Measurements from ENCODE around the gene SPINT2. TPM values are rescaled to one million over a fixed set of nuclear protein-coding genes. Genes with fewer than 3 reads are reported as not detected.

SPINT2 gene
- total RNA-seq, 4 donors from 2014 or later: 396 to 1,376 (median 946) TPM

GRCh38 chr19:38316477-38317067 is 52.2 kb downstream of the SPINT2 start:
- WGBS, 2 donors (ENCODE audit: low coverage in 1 of 2): 30 to 33% methylated on average over 4 to 8 of the region's 8 CpGs
- Histone ChIP-seq H3K4me1 (peaks cover 16 to 47% (median 31%) of the 10 kb centered on the region in 4 donors), H3K27me3 (no peaks in the 10 kb centered on the region), H3K27ac (peak overlapping the region; percentile 80 to 91 (median 86)), H3K4me3 (peak overlapping the region in 3 of 4 donors; percentile 23 to 61 (median 57)), H3K9me3 (no peaks in the 10 kb centered on the region), H3K36me3 (no peaks in the 10 kb centered on the region)
- in situ Hi-C loops (cut with MboI; ENCODE audit: low pct_ligation_motif_present in 1 of 4, low pct_unique_long_range_greater_than_20kb in 1 of 4, low sequenced_read_pairs in 3 of 4): no loop called here
- TF ChIP-seq POLR2A (IDR thresholded peaks at IDR 0.05): no peak
- no peak for TF ChIP-seq EP300 (IDR thresholded peaks at IDR 0.05; ENCODE audit: low read depth)
- no peak for TF ChIP-seq CTCF (IDR thresholded peaks at IDR 0.05)
- no peak for TF ChIP-seq POLR2AphosphoS5 (IDR thresholded peaks at IDR 0.05)
- intact Hi-C loops (cut with DNase I; ENCODE audit: low total_unique reads): no loop called here
- no peak for DNase-seq

GRCh38 chr19:38317104-38317612 is 52.8 kb downstream of the SPINT2 start:
- Histone ChIP-seq H3K4me3 (peak overlapping the region in 1 of 4 donors; percentile 27), H3K27ac (peak overlapping the region; percentile 80 to 91 (median 86)), H3K36me3 (no peaks in the 10 kb centered on the region), H3K4me1 (peaks cover 16 to 50% (median 31%) of the 10 kb centered on the region in 4 donors), H3K27me3 (no peaks in the 10 kb centered on the region), H3K9me3 (no peaks in the 10 kb centered on the region)
- no peak for DNase-seq
- intact Hi-C loops (cut with DNase I; ENCODE audit: low total_unique reads) (no loop called here), in situ Hi-C loops (cut with MboI; ENCODE audit: low pct_ligation_motif_present in 1 of 4, low pct_unique_long_range_greater_than_20kb in 1 of 4, low sequenced_read_pairs in 3 of 4) (no loop called here)
- TF ChIP-seq POLR2AphosphoS5 (IDR thresholded peaks at IDR 0.05) (no peak), POLR2A (IDR thresholded peaks at IDR 0.05) (peak; percentile 14)
- 64 to 65% methylated on average over 9 to 11 of the region's 11 CpGs for WGBS, 2 donors (ENCODE audit: low coverage in 1 of 2)

GRCh38 chr19:38318660-38319059 is 54.3 kb downstream of the SPINT2 start:
- intact Hi-C loops (cut with DNase I; ENCODE audit: low total_unique reads): no loop called here
- peak overlapping the region; percentile 83 to 91 (median 90) for H3K27ac ChIP-seq
- H3K9me3 ChIP-seq: no peaks in the 10 kb centered on the region
- H3K36me3 ChIP-seq: no peaks in the 10 kb centered on the region
- peaks cover 16 to 56% (median 31%) of the 10 kb centered on the region in 4 donors for H3K4me1 ChIP-seq
- no peaks in the 10 kb centered on the region for H3K27me3 ChIP-seq
- in situ Hi-C loops (cut with MboI; ENCODE audit: low pct_ligation_motif_present in 1 of 4, low pct_unique_long_range_greater_than_20kb in 1 of 4, low sequenced_read_pairs in 3 of 4): no loop called here
- 68% methylated on average over 6 of the region's 6 CpGs; no CpG with 5 or more reads in 1 of the 2 donors for WGBS, 2 donors (ENCODE audit: low coverage in 1 of 2)
- H3K4me3 ChIP-seq: peak overlapping the region in 2 of 4 donors; percentile 61 to 90
- no peak for TF ChIP-seq POLR2A (IDR thresholded peaks at IDR 0.05)
- no peak for TF ChIP-seq CTCF (IDR thresholded peaks at IDR 0.05)
- DNase-seq: no peak

GRCh38 chr19:38319421-38320258 is 55.3 kb downstream of the SPINT2 start, which contains the start of gene KCNK6:
Gene KCNK6 (plus strand): TSS chr19:38319845. CDS start chr19:38319951, 106 bp downstream.
- Histone ChIP-seq H3K27me3 (no peaks in the 10 kb centered on the region), H3K4me1 (peaks cover 16 to 55% (median 31%) of the 10 kb centered on the region in 4 donors), H3K27ac (peak within 1 kb of the TSS; percentile 83 to 91 (median 90)), H3K36me3 (no peaks in the 10 kb centered on the region), H3K9me3 (no peaks in the 10 kb centered on the region), H3K4me3 (peak within 1 kb of the TSS; percentile 61 to 90 (median 67))
- intact Hi-C loops (cut with DNase I; ENCODE audit: low total_unique reads): loop anchor here (2.0 kb wide), 1 partner anchor 65 kb away; no protein-coding TSS in a partner anchor
- peak; percentile 82 for DNase-seq
- peak in 1 of 5 experiments; percentile 30 for TF ChIP-seq CTCF (IDR thresholded peaks at IDR 0.05)
- TF ChIP-seq EP300 (IDR thresholded peaks at IDR 0.05; ENCODE audit: low read depth): no peak
- TF ChIP-seq POLR2A (IDR thresholded peaks at IDR 0.05): peak; percentile 82
- peak; percentile 79 to 85 (median 85) for TF ChIP-seq POLR2AphosphoS5 (IDR thresholded peaks at IDR 0.05)
- 7% methylated on average over 33 of the region's 76 CpGs; no CpG with 5 or more reads in 1 of the 2 donors for WGBS, 2 donors (ENCODE audit: low coverage in 1 of 2)
- in situ Hi-C loops (cut with MboI; ENCODE audit: low pct_ligation_motif_present in 1 of 4, low pct_unique_long_range_greater_than_20kb in 1 of 4, low sequenced_read_pairs in 3 of 4): loop anchor here in 1 of 4 donors (10.0 kb wide), 1 partner anchor 75 kb away; no protein-coding TSS in a partner anchor
